Skin epidermis (tissue), 12 donors: Measurements from ENCODE around the gene FKBP7.
A peak's percentile ranks its signal among the peaks of the same experiment; 100 is the strongest.
"Not testable (repeated sequence)": the region's sequence is repeated elsewhere in the genome, so short reads cannot be mapped to it uniquely, and the experiment has no call there.

Experiments used
- H3K27ac ChIP-seq, 21 experiments: fragments of 200-600 bp; sonication (generic) in 11 of 21; one replicate each; pipeline ENCODE4 v1.5.0; 2020; ENCODE audit warnings: mild to moderate bottlenecking in 3 of 21, inconsistent platforms in 2 of 21, moderate library complexity in 2 of 21
- H3K4me3 ChIP-seq, 7 experiments: fragments of 200-600 bp; sonication (generic) in 2 of 7; one replicate each; pipeline ENCODE4 v1.5.0; 2020; ENCODE audit warnings: inconsistent platforms in 2 of 7, mild to moderate bottlenecking in 2 of 7, moderate library complexity in 1 of 7

FKBP7 gene, protein sequence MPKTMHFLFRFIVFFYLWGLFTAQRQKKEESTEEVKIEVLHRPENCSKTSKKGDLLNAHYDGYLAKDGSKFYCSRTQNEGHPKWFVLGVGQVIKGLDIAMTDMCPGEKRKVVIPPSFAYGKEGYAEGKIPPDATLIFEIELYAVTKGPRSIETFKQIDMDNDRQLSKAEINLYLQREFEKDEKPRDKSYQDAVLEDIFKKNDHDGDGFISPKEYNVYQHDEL

DNA sequence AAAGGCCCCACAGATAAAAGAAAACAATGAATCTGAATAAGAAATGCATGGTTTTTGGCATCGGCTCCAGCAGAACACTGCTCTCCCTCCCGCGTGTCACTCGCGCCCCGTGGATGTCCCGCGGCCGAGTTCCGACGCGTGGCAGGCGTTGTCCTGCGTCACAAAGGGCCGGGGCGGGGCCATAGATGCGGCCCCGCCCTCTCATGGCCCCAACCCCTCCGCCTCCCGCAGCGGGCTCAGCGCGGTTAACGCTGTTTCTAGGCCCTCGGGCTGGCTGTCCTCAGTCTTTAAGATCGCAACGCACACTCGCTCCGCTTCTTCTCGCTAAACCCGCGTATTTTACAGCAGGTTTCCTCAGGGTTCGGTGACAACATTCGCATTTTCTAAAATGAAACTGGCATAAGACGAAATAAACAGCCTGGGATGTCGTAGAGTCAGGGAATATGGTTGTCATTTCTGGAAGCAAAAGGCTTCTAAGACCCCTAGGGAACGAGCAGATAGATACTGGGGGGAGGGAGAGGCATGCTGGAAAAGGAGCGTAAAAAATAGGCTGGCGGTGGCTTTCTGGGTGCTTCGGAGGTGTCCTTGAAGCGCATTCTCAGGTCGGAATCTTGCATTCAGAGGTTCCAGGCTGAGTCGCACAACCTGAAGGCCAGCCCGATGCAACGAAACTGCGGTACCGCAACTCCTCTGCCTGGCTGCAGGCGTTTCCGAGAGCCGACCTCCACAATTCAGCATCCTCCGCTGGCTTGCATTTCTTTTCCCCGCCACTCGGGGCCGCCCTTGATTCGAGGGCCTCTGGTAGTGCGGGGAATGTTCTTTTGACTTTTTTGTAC lies at the start of gene FKBP7:
FKBP7 (minus strand) TSS at position 162 of the 836 bp plus-strand sequence; CDS start at position 61, 101 bp downstream.
- H3K27ac ChIP-seq, result peak within 1 kb of the TSS; percentile 10 to 97 (median 89)
- H3K4me3 ChIP-seq, result peak within 1 kb of the TSS; percentile 56 to 71 (median 61)

DNA sequence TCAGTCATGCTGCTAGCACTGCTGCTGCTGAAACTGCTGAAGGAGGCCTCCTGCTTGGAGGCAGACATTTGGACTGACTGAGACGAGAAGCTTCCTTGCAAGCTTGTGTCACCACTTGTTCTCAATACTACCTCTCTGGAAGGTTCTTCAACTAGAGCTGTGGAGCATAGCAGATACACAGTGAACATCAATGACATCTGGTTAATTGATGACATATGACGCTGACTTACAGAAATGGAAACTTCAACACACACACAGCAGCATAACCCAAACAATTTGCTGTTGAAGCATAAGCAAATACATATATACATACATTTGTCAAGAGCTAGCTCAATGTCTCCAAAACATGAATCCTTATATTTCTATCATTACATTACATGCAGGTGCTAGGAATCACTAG lies 49.2 kb upstream of the FKBP7 start:
- Histone ChIP-seq H3K4me3 (no peak overlapping the region), H3K27ac (no peak overlapping the region)

DNA sequence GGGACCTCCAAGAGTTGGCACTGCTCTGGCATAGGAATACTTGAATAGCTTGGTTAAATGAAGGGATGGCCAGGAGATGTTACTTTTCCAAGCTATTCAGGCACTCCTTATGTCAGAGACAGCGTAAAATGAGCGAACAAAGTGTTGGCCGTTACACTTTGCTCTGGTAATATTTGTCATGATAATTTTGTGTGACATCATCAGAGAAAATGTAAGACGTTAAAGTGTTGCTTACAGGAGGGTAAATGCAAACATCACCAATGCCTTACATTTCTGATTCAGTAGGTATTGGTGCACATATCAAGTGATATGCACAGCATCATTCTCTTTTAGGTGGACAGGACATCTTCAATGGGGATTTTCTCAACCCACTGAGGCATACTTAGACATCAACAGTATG lies 47.9 kb upstream of the FKBP7 start:
- H3K4me3 ChIP-seq, result no peak overlapping the region

DNA sequence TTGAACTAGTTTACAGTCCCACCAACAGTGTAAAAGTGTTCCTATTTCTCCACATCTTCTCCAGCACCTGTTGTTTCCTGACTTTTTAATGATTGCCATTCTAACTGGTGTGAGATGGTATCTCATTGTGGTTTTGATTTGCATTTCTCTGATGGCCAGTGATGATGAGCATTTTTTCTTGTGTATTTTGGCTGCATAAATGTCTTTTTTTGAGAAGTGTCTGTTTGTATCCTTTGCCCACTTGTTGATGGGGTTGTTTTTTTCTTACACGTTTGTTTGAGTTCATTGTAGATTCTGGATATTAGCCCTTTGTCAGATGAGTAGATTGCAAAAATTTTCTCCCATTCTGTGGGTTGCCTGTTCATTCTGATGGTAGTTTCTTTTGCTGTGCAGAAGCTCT lies 47.1 kb upstream of the FKBP7 start:
- H3K27ac ChIP-seq, H3K4me3 ChIP-seq: not testable (repeated sequence)

More for the DNA sequence above, 47.9 kb upstream of the FKBP7 start:
- no peak overlapping the region for H3K27ac ChIP-seq

DNA sequence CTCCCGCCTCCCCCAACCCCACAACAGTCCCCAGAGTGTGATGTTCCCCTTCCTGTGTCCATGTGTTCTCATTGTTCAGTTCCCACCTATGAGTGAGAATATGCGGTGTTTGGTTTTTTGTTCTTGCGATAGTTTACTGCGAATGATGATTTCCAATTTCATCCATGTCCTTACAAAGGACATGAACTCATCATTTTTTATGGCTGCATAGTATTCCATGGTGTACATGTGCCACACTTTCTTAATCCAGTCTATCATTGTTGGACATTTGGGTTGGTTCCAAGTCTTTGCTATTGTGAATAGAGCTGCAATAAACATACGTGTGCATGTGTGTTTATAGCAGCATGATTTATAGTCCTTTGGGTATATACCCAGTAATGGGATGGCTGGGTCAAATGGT lies 46.6 kb upstream of the FKBP7 start:
- H3K4me3 ChIP-seq, H3K27ac ChIP-seq: not testable (repeated sequence)

DNA sequence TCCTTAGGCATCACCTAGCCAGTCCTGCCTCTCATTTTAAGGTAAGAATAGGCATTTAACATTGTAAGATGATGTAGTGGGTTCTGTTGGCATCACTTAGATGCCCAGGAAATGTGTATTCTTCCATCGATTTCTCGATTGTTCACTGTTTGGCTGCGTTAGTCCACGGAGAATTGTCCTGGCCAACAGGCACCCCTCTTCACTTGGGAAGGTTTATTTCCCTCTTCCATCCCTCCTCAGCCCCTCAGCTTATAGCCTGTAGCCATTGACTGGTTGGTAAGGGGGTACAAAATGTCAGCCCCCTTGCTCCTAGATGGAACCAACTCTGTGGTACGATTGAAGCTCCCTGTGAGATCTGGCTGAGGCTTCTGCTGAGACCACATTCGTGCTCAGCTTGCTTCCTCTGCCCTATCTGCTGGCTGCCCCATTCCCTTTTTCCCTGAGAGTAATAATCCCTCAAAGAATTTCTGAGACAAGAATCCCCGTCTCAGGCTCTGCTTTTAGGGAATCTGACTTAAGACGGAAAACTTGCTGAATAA lies 45.3 kb upstream of the FKBP7 start:
- Histone ChIP-seq H3K4me3 (peak overlapping the region; percentile 41 to 74 (median 63)), H3K27ac (peak overlapping the region in 19 of 21 experiments; percentile 33 to 91 (median 79))

DNA sequence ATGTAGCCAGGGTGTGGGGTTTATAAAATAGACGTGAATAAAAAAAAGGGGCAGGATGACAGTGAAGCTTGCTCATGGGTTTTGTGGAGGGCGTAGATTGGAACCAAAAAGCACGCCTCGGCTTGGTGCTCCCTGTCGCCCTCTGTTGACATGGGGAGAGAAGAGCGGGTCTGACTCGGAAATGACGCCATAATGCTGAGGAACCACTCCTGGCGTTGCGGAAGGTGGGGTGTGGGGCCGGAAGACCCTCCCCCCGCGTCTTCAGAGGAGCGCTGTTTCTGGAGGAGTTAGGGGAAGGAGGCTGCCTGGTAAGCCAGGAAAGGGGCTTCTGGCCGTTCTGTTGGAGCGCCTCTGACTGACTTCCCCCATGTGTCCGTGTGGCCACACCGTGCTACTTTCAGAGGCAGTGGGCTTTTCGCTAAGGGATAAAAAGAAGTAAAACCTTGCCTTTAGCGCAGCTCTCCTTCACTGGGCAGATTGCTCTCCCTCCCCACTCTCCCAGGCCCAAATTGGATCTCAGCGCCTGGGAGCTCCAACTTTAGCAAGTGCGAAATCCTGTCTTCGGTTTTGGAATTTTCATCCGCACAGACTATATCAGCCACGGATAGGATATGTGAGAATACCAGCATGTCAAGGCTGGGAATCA lies 44.7 kb upstream of the FKBP7 start:
- peak overlapping the region in 20 of 21 experiments; percentile 33 to 91 (median 79) for H3K27ac ChIP-seq
- peak overlapping the region; percentile 41 to 74 (median 63) for H3K4me3 ChIP-seq

DNA sequence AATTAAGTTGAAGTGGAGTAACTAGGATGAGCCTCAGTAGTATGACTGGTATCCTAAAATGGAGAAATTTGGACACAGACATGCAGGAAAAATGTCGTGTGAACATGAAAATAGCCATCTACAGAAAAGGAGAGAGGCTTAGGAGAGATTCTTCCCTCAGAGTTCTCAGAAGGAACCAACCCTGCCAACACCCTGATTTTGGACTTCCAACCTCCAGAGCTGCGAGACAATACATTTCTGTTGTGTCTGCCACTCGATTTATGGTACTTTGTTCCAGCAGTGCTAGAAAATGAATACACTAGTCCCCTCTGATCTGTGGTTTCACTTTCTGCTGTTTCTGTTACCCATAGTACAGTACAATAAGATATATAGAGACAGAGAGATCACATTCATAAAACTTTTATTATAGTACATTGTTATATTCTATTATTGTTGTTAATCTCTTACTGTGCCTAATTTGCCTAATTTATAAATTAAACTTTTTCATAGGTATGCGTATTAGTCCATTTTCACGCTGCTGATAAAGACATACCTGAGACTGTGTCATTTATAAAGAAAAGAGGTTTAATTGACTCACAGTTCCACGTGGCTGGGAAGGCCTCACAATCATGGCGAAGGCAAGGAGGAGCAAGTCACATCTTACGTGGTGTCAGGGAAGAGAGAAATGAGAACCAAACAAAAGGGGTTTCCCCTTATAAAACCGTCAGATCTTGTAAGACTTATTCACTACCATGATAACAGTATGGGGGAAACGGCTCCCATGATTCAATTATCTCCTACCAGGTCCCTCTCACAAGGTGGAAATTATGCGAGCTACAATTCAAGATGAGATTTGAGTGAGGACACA lies 43.1 kb upstream of the FKBP7 start:
- Histone ChIP-seq H3K27ac (no peak overlapping the region), H3K4me3 (no peak overlapping the region)

DNA sequence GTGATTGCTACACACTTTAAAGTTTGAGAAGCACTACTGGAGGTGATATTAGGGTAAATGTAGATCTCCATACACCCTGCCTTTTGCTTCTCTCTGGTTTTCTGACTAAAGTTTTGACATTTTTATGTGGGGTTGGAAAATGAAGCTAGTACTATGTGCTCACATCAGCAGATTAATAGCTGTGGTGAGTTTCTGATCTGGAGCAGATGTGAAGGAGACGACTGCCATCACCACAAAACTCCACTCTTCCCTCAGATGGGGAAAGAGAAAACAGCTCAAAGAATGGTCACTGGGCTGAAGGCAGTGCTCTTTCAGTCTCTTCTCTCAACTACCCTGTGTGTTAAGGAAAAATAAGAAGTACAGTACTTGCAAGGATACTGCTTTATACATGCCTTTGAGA lies 39.1 kb upstream of the FKBP7 start:
- H3K27ac ChIP-seq, result peak overlapping the region in 1 of 21 experiments; percentile 23
- no peak overlapping the region for H3K4me3 ChIP-seq

DNA sequence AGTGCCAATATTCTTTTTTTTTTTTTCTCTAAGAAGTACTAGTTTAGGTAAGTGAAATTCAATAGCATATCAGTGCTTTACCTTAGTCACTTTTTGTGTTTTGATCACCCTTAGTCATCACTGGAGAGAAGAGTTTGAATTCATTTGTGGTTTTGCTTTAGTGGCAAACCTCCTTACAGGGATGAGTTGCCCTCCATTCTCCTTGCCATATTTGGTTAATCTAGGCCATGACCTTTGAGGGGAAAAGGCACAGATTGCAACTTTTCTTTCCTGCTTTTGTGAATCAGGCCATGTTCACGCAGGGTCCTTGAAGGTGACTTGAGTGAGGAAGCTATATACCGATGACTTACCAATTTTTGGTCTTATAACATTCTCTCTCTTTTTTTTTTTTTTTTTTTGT lies 36.3 kb upstream of the FKBP7 start:
- H3K4me3 ChIP-seq, result no peak overlapping the region

DNA sequence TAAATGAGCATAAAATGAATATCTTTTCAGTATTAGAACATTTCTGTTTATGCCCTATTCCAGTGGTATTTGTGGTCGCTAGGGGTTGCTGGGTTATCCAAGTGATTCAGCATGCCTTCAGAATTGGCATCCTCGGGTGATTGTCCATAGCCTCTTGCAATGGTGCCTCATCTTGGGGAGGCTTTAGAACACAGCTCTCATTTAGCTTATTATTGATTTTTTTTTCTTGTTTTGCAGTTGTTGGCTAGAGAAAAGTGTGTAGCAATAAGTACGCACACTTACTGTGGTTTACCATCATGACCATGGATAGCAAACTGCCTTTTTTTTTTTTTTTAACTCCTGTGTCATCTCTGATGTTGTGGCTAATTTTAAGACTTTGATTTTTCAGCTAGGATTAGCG lies 35.5 kb upstream of the FKBP7 start:
- Histone ChIP-seq H3K4me3 (no peak overlapping the region), H3K27ac (no peak overlapping the region)

More for the DNA sequence above, 36.3 kb upstream of the FKBP7 start:
- no peak overlapping the region for H3K27ac ChIP-seq

DNA sequence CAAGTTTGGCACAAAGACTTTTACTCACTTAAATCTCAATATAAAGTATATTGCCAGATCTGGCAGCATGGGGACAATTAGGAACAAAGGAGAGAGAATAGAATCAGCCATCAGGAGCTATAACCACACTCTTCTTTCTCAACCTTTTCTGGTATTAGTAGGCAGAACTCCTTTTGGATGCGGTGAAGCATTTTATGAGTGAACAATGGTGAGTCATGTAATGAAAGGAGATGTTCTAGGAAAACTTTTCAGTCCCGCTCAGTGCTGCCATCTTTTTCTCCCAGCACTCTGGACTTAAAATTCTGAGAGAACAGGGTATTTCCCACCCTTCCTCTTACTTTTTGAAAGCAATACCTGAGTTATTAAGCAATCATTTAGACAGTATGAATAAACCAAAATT lies 34.1 kb upstream of the FKBP7 start:
- H3K27ac ChIP-seq, result no peak overlapping the region
- H3K4me3 ChIP-seq, result no peak overlapping the region

DNA sequence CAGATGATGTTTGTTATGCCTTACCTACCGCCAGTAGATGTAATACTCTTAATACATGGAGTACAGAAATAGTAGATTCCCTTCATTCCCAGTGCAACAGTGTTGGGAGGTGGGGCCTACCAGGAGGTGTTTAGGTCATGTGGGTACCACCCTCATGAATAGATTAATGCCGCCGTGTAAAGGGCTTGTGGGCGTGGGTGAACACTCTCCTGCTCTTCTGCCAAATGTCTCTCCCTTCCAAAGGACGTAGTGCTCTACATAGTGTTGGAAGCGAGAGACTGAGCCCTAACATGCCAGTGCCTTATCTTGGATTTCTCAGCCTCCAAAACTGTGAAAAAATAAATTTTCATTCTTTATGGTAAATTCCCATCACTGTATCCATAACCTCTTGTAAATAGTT lies 32.0 kb upstream of the FKBP7 start:
- no peak overlapping the region for H3K27ac ChIP-seq
- no peak overlapping the region for H3K4me3 ChIP-seq

DNA sequence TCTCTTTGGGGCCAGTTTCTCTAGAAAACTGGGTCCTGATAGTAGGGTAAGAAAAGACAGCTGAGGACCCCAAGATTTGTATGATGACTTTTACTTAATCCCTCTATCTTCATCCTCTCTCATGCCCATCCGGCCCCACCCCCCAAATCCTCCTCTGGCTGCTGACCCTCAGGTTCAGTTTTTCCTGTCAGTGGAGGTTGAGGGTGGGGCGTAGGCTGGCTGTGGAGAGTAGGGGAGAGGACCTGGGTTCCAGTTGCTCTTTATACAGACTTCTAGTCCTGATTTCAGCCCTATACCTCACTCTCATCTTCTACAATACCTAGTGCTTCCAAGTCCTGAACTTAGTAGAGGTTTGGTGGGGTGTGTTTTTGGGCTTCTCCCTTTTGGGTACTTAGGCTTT lies 30.2 kb upstream of the FKBP7 start:
- H3K27ac ChIP-seq, result no peak overlapping the region
- H3K4me3 ChIP-seq, result no peak overlapping the region

DNA sequence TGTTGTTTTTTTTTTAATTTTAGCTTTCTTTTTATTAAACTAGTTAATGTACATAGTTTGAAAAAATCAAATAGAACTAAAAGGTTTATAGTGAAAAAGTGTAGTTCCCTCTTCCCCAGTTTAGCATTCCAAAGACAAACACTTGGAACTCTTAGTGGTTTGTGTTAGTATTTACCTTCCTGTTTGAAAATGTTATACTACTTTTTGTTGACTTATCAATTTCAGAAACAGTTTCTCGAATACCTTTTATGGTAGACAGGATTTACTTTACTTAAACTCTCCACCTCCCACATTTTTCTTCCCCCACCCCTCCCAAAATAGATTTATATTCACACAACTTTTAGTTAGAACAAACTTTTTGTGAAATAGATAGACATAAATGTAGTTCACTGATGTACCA lies 28.5 kb upstream of the FKBP7 start:
- Histone ChIP-seq H3K27ac (no peak overlapping the region), H3K4me3 (no peak overlapping the region)

DNA sequence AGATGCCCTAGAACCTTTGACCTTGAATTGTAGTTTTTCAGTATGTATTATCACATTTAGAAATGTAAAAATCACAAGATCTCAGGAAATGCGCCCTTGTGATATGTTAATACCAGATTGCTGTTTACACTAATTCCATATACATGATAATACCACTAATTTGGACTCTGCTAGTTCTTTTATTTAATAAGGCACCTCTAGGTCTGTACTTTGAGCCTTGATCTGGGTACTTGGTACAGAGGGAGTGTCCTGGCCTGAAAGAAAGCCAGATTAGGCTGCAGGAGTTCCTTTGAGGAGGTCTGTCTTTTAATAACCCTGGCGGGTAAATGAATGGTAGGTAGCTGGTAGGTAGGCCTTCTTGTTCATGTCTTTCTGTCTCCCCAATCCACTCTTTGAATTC lies 28.1 kb upstream of the FKBP7 start:
- H3K27ac ChIP-seq, result no peak overlapping the region

DNA sequence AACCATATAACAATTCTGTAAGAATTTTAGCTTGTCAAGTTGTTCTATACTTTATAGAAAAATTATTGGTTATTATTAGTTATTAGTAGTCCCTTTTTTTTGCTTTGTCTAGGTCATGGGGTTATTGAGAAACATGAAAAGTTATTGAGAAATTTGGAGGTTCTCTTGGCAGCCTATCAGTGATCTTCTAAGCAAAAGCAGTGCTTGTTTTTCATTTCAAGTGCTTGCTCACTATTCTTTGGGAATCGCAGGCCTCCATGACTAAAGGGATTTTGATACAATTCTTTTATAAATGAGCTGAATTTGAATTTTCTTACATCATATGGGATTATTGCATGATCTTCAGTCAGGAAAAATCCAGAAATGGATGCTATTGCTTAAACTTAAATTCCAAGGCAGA lies 27.7 kb upstream of the FKBP7 start:
- Histone ChIP-seq H3K27ac (no peak overlapping the region), H3K4me3 (no peak overlapping the region)

More for the DNA sequence above, 28.1 kb upstream of the FKBP7 start:
- H3K4me3 ChIP-seq, result no peak overlapping the region

DNA sequence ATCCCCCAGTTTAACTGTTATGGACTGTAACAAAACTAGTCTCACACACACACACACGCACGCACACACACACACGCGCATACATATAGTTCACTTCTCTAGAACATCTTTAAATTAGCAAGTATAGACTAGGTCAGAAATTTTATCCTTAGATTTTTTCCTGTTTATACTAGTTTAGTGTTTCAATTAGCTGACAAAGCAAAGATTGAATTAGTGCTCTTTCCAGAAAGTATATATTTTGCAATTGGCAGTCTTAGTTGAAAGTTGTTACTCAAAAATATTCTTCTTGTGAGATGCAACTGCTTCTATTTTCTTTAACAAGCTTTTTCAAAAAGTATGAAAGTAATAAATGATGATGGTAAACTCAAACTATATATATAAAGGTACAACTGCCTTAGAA lies 24.4 kb upstream of the FKBP7 start:
- Histone ChIP-seq H3K4me3 (no peak overlapping the region), H3K27ac (no peak overlapping the region)

DNA sequence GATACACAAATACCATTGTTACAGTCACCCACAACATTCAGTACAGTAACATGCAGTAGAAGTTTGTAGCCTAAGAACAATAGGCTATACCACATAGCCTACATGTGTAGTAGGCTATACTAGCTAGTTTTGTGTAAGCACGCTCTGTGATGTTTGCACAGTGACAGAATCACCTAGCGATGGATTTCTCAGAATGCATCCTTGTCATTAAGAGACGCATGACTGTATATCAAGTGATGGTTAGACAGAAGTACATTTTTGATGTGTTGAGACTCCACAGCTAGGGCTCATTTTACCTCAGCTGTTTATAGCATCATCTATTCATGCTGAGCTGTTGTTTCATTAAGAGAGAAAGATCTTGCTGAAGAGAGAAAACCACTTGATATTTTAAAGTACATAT lies 21.2 kb upstream of the FKBP7 start:
- no peak overlapping the region for H3K27ac ChIP-seq
- no peak overlapping the region for H3K4me3 ChIP-seq

DNA sequence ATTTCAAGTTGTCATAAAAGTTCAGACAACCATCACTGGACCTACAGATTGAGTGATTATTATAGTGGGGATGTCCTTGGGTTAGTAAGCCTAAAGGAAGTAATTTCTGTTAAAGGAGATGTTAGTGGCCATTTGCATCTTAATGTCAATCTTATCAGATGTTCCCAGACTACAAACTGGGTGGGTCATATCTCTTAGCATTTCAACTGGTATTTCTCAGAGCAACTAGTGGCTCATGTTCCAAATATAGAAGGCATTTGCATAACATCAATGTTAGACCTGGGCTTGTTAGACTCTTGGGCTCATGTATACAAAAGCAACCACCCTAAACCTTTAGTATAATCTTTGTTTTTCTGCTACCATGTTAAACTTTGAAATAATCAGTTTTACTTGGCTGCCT lies 19.7 kb upstream of the FKBP7 start:
- Histone ChIP-seq H3K4me3 (no peak overlapping the region), H3K27ac (no peak overlapping the region)
